A673 (cell line): ENCODE measurements around the gene ALDH1L1.

Source experiments
- CTCF ChIP-seq: fragments of 300-800, 200-600 bp; sonication (generic); conservative IDR thresholded peaks from 2 replicates; pipeline ENCODE4 v1.5.1; 2017; ENCODE audit warnings: low read depth, mild to moderate bottlenecking, antibody characterized with exemption, low read length, moderate library complexity, mixed read lengths
- EZH2 ChIP-seq: fragments of 200-600 bp; sonication (generic); IDR thresholded peaks from 2 replicates; pipeline ENCODE4 v1.6.1; 2017; ENCODE audit warnings: borderline replicate concordance, low read depth, mild to moderate bottlenecking, mixed read lengths, antibody characterized with exemption, low read length; ENCODE audit not compliant: poor library complexity, severe bottlenecking

DNA sequence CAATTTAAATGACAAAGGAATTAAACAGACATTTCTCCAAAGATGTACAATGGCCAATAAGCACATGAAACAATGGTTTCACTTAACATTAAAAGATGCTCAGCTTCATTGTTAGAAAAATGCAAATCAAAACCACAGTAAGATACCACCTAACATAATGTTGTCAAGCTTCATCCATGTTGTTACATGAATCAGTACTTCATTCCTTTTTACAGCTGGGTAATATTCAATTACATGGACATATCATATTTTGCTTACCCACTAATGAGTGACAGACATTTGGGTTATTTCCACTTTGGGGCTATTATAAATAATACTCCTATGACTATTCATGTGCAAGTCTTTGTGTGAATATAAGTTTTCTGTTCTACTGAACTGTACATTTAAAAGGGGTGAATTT, 104.2 kb downstream of the ALDH1L1 start:
- TF ChIP-seq CTCF = no peak
- no peak for TF ChIP-seq EZH2
